HAP-1 (cell line): Measurements from ENCODE around the gene RAB27A.

ENCODE experiments used
- DNase-seq, 2 experiments: peaks; one replicate each; pipeline ENCODE4 v3.0.0-alpha.2; 2016 to 2020; ENCODE audit warnings: low spot score in 2 of 2
- H3K27me3 ChIP-seq: fragments of 250-450 bp; sonication (Bioruptor Pico); 2 replicates; pipeline ENCODE4 v1.5.1; 2020; ENCODE audit warnings: low read depth, mild to moderate bottlenecking, moderate library complexity
- H3K36me3 ChIP-seq: fragments of 250-450 bp; sonication (Bioruptor Pico); replicated peaks from 2 replicates; pipeline ENCODE4 v1.5.1; 2020; ENCODE audit warnings: mild to moderate bottlenecking
- H3K4me1 ChIP-seq: fragments of 250-450 bp; sonication (Bioruptor Pico); 2 replicates; pipeline ENCODE4 v1.5.1; 2020; ENCODE audit warnings: mild to moderate bottlenecking
- H3K4me3 ChIP-seq: fragments of 250-450 bp; sonication (Bioruptor Pico); 2 replicates; pipeline ENCODE4 v1.5.1; 2020; ENCODE audit warnings: mild to moderate bottlenecking, moderate library complexity
- H3K9me3 ChIP-seq: fragments of 250-450 bp; sonication (Bioruptor Pico); 2 replicates; pipeline ENCODE4 v1.5.1; 2020; ENCODE audit warnings: mild to moderate bottlenecking, moderate library complexity
- in situ Hi-C: fragments of 300-500 bp; cut with MboI; formaldehyde crosslinking; loops from 3 replicates; pipeline ENCODE4 v1.14.3; 2020; ENCODE audit warnings: low sequenced_read_pairs, inconsistent platforms, mixed read lengths

Gene RAB27A

GRCh38 chr15:55237219-55238130, 52.1 kb downstream of the RAB27A start:
- no peaks in the 10 kb centered on the region for H3K9me3 ChIP-seq
- H3K4me1 ChIP-seq = no peaks in the 10 kb centered on the region
- in situ Hi-C loops = no loop called here
- no peaks in the 10 kb centered on the region for H3K27me3 ChIP-seq
- no peak overlapping the region for H3K4me3 ChIP-seq
- DNase-seq = no peak
- H3K36me3 ChIP-seq = no peaks in the 10 kb centered on the region

DNA sequence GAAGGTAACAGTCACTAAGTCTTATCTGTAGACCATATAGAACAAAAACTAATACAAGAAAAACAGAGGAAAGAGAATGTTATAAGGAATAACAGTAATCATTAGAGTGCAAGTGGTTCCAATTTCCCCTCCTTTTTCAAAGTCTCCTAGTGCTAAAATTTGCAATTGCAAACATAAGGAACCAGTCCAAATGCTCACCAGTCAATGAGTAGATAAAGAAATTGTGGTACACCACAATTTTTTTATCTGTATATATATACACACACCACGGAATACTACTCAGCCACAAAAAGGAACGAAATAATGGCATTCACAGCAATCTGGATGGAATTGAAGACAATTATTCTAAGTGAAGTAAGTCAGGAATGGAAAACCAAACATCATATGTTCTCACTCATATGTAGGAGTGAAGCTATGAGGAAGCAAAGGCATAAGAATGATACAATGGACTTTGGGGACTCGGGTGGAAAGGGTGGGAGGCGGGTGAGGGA, 54.0 kb downstream of the RAB27A start:
- Histone ChIP-seq H3K9me3 (no peaks in the 10 kb centered on the region), H3K4me1 (no peaks in the 10 kb centered on the region), H3K27me3 (no peaks in the 10 kb centered on the region), H3K4me3 (no peak overlapping the region), H3K36me3 (no peaks in the 10 kb centered on the region)
- in situ Hi-C loops = no loop called here
- no peak for DNase-seq

DNA sequence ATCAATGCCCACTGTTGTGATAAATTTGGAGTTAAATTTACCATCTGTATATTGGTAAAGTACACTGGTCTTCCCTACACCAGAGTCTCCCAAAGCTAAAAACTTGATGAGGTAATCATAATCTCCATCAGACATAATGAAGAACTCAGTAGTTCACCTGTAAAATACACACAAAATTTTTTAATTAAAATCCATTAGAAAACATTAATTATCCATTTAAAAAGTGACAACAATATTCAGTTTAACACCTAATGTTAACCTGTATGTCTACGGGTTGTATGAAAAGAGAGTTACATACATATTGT, 54.9 kb downstream of the RAB27A start:
- no peaks in the 10 kb centered on the region for H3K9me3 ChIP-seq
- DNase-seq = no peak
- H3K4me1 ChIP-seq = no peaks in the 10 kb centered on the region
- no peaks in the 10 kb centered on the region for H3K27me3 ChIP-seq
- in situ Hi-C loops = no loop called here
- no peak overlapping the region for H3K4me3 ChIP-seq
- no peaks in the 10 kb centered on the region for H3K36me3 ChIP-seq

DNA sequence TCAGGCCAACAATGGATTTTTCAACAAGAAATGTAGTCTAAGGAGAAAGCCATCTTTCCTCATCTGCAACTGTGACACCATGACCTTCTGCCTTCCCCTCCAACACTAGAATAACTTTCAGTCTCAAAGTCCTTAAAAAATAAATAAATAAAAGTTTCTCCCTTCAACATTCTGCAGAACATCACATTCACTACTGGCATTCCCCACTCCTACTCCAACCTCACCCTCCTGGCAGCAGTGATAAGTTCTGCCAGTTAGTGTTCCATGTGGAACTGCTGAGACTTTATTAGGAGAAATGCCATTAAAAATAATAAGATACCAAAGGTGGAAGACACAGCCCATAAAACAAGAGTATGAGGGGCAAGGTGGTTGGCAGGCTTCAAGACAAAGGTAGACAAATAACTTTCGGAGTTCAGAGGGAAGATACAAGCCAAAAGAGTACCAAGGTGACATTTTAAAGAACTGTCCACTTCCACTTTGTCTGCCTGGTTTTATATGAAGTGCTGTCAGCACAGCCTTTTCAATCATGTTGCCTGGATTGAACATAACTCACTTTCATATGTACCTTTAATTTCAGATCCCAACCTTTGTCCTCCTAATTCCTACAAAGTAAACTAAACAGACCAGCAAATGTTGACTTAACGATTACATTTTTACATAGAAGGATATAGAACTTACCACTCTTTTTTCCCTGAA, 55.4 kb downstream of the RAB27A start:
- in situ Hi-C loops = no loop called here
- Histone ChIP-seq H3K9me3 (no peaks in the 10 kb centered on the region), H3K4me3 (no peak overlapping the region), H3K36me3 (no peaks in the 10 kb centered on the region), H3K27me3 (no peaks in the 10 kb centered on the region), H3K4me1 (no peaks in the 10 kb centered on the region)
- no peak for DNase-seq

DNA sequence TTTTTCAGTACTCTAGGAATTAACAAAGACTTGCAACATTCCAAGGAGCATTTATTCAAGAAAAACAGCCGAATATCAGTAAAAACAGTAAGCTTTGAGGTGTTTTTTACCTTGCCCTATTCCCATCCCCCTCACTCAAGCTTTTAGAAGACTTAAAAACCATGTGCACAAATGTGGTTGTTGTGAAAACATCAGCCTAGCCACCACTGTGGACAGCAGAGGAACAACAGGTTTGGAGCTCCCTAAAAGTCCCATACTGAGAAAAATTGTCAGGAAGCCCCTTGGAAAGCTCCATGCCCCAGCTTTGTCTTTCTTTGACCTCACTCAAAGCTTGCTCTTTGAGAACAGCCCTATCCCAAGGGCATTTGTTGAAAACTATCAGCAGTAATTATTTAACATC, 58.2 kb downstream of the RAB27A start:
- in situ Hi-C loops = no loop called here
- Histone ChIP-seq H3K27me3 (no peaks in the 10 kb centered on the region), H3K9me3 (no peaks in the 10 kb centered on the region), H3K4me1 (no peaks in the 10 kb centered on the region), H3K36me3 (no peaks in the 10 kb centered on the region), H3K4me3 (no peak overlapping the region)
- no peak for DNase-seq

DNA sequence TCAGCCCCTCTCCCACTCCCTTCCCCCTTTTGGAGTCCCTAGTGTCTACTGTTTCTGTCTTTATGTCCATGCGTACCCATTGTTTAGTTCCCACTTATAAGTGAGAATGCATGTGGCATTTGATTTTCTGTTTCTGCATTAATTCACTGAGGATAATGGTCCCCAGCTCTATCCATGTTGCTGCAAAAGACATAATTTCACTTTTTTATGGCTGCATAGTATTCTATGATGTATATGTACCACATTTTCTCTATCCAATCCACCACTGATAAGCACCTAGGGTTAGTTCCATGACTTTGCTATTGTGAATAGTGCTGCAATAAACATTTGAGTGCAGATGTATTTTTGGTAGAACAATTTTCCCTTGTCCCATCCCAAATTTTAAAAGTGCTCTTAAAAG, 58.7 kb downstream of the RAB27A start:
- Histone ChIP-seq H3K36me3 (no peaks in the 10 kb centered on the region), H3K4me3 (no peak overlapping the region), H3K27me3 (no peaks in the 10 kb centered on the region), H3K4me1 (no peaks in the 10 kb centered on the region), H3K9me3 (no peaks in the 10 kb centered on the region)
- no peak for DNase-seq
- in situ Hi-C loops = no loop called here

DNA sequence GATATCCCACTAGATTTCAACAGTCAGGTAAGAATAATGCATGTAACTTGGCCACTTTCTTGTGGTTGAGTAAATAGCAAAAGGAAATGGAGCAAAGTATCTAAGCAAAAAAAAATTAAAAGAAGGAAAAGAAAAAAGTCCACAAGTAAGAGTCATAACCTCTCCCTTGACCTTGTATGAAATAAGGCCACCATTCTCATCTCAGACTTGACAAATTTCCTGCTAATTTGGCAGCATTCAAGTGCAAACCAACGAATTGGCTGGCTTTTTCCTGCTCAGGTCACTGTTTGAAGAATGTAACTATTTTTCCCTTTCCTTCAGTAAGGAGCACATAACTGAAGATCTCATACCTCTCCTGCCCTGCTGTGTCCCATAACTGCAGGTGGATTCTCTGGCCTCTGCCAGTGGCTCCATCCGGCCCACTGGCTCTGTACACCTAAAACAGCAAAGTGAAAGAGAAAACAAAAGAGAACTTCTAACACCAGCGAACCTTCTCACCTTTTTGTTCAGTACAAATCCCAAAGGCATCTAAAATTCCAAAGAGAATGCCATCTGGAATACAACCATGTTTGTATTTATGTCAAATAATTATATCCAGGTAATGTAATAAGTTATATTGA, 59.5 kb downstream of the RAB27A start:
- in situ Hi-C loops = no loop called here
- no peaks in the 10 kb centered on the region for H3K27me3 ChIP-seq
- no peak overlapping the region for H3K4me3 ChIP-seq
- H3K36me3 ChIP-seq = no peaks in the 10 kb centered on the region
- H3K4me1 ChIP-seq = no peaks in the 10 kb centered on the region
- no peaks in the 10 kb centered on the region for H3K9me3 ChIP-seq
- no peak for DNase-seq

DNA sequence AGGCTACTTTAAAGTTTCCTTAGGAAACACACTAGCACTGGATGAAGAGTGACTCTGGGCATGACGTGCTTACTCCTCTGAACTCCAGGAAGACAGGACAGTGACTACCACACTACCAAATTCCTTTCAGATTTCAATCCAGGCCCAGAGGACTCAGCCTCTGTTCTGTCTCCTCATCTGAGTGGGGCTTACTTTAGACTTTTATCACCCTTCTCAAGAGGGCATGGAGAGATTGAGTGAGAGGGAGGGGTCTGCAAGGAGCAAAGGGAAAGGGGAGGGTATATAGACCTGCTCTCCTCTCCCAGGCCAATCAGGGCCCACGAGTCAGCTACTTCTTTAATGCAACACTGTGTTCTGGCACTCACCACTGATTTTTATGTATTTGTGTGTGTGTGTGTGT, 63.5 kb downstream of the RAB27A start:
- Histone ChIP-seq H3K4me1 (no peaks in the 10 kb centered on the region), H3K4me3 (no peak overlapping the region)
- in situ Hi-C loops = no loop called here

GRCh38 chr15:55224892-55225291, 64.7 kb downstream of the RAB27A start:
- Histone ChIP-seq H3K36me3 (no peaks in the 10 kb centered on the region), H3K9me3 (no peaks in the 10 kb centered on the region), H3K27me3 (no peaks in the 10 kb centered on the region), H3K4me3 (no peak overlapping the region), H3K4me1 (no peaks in the 10 kb centered on the region)
- in situ Hi-C loops = loop anchor here (25.0 kb wide), 1 partner anchor 412 kb away; no protein-coding TSS in a partner anchor
- no peak for DNase-seq

More for the DNA sequence above, 63.5 kb downstream of the RAB27A start:
- no peaks in the 10 kb centered on the region for H3K9me3 ChIP-seq
- no peak for DNase-seq
- no peaks in the 10 kb centered on the region for H3K36me3 ChIP-seq
- H3K27me3 ChIP-seq = no peaks in the 10 kb centered on the region

DNA sequence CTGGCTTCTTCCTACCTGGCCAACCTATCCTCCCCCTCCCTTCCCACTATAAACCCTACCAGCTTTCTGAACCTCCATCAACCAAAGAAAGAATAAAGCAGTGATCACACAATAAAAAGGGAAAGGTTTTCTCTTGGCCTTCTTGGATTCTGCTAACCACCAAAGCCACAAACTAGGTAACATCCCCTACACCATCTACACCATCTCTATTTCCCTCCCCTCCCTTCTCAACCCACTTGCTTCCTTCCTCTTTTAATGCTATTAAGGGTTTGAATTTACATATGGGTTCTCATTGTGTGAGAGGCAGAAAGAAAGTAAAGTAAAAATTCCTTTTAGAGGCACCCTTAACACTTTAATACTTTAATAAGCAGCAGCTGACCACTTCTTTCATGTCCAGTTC, 67.0 kb downstream of the RAB27A start:
- no peak for DNase-seq
- H3K4me3 ChIP-seq = no peak overlapping the region
- no peaks in the 10 kb centered on the region for H3K4me1 ChIP-seq
- in situ Hi-C loops = loop anchor here (25.0 kb wide), 1 partner anchor 415 kb away; no protein-coding TSS in a partner anchor
- H3K36me3 ChIP-seq = no peaks in the 10 kb centered on the region
- no peaks in the 10 kb centered on the region for H3K27me3 ChIP-seq
- H3K9me3 ChIP-seq = no peaks in the 10 kb centered on the region

DNA sequence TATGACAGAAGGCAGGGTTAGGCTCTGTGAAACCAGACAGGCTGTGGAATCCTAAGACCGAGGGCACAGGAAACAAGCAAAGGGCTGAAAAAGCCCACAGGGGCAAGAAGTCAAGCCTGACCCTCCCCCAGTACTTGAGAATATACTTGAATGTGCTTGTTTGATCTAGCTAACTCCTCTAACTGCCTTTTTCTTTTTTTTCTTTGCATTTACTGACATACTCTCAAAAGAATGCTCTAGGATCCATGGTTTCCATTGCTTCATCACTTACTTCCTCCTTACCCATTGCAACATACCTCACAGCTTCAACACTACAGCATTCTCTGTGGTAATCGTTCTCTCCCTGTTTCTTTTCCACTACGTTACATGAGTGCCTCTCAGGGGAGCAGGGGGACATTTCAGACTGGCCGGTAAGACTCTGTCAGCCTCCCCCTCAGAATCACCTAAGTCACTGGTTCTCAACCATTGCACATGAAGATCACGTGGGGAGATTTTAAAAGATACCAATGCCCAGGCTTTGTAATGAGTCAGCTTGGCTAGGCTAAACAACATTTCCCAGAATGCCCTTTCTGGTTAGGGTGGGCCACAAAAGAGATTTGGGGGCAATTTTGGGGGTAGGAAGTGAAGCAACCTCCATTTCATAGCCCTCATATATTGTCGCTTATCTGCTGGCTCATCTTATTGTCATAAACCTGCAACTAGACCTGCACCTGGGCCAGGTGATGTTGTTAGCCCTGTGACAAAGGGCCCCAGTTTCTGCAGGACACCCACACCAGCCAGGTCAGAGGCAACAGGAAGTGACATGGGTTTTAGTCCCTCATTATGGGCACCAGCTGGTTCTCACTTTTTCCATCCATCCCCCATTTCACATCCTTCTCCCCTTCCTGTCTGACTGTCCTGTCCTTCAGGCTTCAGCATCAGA, 68.3 kb downstream of the RAB27A start:
- in situ Hi-C loops = loop anchor here (25.0 kb wide), 1 partner anchor 416 kb away; no protein-coding TSS in a partner anchor
- no peaks in the 10 kb centered on the region for H3K36me3 ChIP-seq
- no peak for DNase-seq
- no peaks in the 10 kb centered on the region for H3K4me1 ChIP-seq
- no peak overlapping the region for H3K4me3 ChIP-seq
- H3K9me3 ChIP-seq = no peaks in the 10 kb centered on the region
- H3K27me3 ChIP-seq = no peaks in the 10 kb centered on the region

DNA sequence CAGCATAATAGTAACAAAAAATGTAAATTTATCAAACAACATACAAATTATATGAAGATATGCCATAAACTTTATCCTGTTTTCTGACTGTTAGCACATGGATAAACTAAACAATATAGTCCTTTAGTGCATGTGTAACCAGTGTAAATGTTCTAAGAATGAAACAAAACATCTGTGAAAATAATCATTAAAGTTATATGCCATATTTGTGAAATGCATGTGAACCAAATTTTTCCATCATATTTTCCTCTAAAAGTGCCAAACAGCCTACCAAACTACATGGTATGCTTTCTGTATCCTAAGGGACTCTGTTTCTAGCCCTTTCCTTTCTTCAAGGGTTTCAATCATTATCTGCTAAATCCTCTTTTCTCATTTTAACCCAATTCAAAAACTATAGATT, 69.0 kb downstream of the RAB27A start:
- in situ Hi-C loops = loop anchor here (25.0 kb wide), 1 partner anchor 417 kb away; no protein-coding TSS in a partner anchor
- Histone ChIP-seq H3K4me1 (no peaks in the 10 kb centered on the region), H3K9me3 (no peaks in the 10 kb centered on the region), H3K36me3 (no peaks in the 10 kb centered on the region), H3K4me3 (no peak overlapping the region), H3K27me3 (no peaks in the 10 kb centered on the region)
- DNase-seq = no peak

DNA sequence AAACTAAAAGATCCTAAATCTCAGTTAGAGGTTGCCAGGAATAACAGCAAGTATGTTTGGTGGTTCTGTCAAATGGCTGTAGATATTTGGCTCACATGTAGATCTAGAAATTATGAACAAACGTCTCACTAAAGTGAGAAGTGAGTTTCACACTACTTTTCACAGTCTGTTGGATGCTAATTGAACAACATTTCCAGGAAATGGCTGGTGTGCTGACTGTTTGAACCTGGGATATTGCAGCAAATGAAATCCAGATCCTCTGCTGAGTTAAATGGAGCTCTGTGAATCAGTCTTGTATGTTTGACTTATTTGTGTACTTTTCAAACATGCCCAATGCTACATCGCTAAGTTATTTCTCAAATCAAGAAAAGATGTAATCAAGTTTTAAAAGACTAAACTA, 71.6 kb downstream of the RAB27A start:
- no peak for DNase-seq
- in situ Hi-C loops = loop anchor here (5.0 to 25.0 kb wide), 3 partner anchors 69 to 419 kb away; partner anchors contain the start of gene RAB27A

More for the DNA sequence above, 71.6 kb downstream of the RAB27A start:
- Histone ChIP-seq H3K4me3 (no peak overlapping the region), H3K9me3 (no peaks in the 10 kb centered on the region), H3K27me3 (no peaks in the 10 kb centered on the region), H3K36me3 (no peaks in the 10 kb centered on the region; the same call in 1 of the 2 replicates), H3K4me1 (no peaks in the 10 kb centered on the region)
